Activated T-cell treated with anti-CD3 and anti-CD28 coated beads, Interleukin-2, amount 50 U/mL, for 4 hours (primary cell): ENCODE measurements around the gene LEFTY1. TPM values are rescaled to one million over a fixed set of nuclear protein-coding genes. Genes with fewer than 3 reads are reported as not detected.

ENCODE experiments used
- total RNA-seq, 3 donors: library from RNA; stranded (reverse); gene quantifications; one replicate each; pipeline ENCODE4 v1.2.1, GENCODE V29; 2021

LEFTY1 gene
- total RNA-seq, 3 donors from 2014 or later, result 0.22 TPM; not detected in 2

Other genes with a start within 250 kb of the LEFTY1 start
- gene ENAH, start 236.0 kb downstream of the LEFTY1 start, total RNA-seq, result 1 to 10 TPM in 2 of 3 donors, under 1 TPM in 1; 0.90 to 1.3 (median 1.1) TPM
- gene SRP9, start 111.3 kb downstream of the LEFTY1 start, total RNA-seq, result 100 to 1,000 TPM; 261 to 287 (median 273) TPM
- gene EPHX1, start 79.0 kb downstream of the LEFTY1 start, total RNA-seq, result 1 to 10 TPM; 1.8 to 2.2 (median 1.9) TPM
- gene TMEM63A, start 6.8 kb downstream of the LEFTY1 start, total RNA-seq, result 10 to 100 TPM in 1 of 3 donors, 1 to 10 TPM in 2; 7.1 to 13.5 (median 9.1) TPM
- 100 to 1,000 TPM; 156 to 161 (median 158) TPM for gene PYCR2, start 35.1 kb upstream of the LEFTY1 start, total RNA-seq
- not detected for gene LEFTY2, start 52.1 kb upstream of the LEFTY1 start, total RNA-seq
- 10 to 100 TPM; 27.3 to 28.8 (median 28.5) TPM for gene SDE2, start 110.2 kb upstream of the LEFTY1 start, total RNA-seq
- 100 to 1,000 TPM; 328 to 367 (median 332) TPM for gene H3-3A, start 173.6 kb upstream of the LEFTY1 start, total RNA-seq